ENCODE results near the gene CASP4. TPM values are rescaled to one million over a fixed set of nuclear protein-coding genes. Genes with fewer than 3 reads are reported as not detected.
A peak's percentile ranks its signal among the peaks of the same experiment; 100 is the strongest.

CASP4 gene
- total RNA-seq, 6 experiments from 2014 or later: 16.2 to 126 (median 74.8) TPM

- Histone ChIP-seq H3K36me3 (no peaks in the 10 kb centered on the region), H3K27ac (peak overlapping the region; percentile 81 to 92 (median 90)), H3K27me3 (no peaks in the 10 kb centered on the region), H3K4me1 (peaks cover 0 to 36% (median 12%) of the 10 kb centered on the region in 4 donors), H3K9me3 (no peaks in the 10 kb centered on the region), H3K4me3 (peak overlapping the region; percentile 43 to 60 (median 54))
- WGBS (ENCODE audit: insufficient coverage, low coverage, low lambda C conversion rate, missing lambda C conversion rate): 3% methylated on average over 11 of the region's 11 CpGs
- ATAC-seq (peak; percentile 22 to 52 (median 36)), DNase-seq (no peak)
- no peak for TF ChIP-seq POLR2A (IDR thresholded peaks at IDR 0.05)
- no peak for TF ChIP-seq CTCF (IDR thresholded peaks at IDR 0.05)
- intact Hi-C loops (cut with DNase I): no loop called here
These were observed 630 bp downstream of the CASP4 start for GRCh38 chr11:104967534-104968354.

GRCh38 chr11:104965735-104966134, 2.6 kb downstream of the CASP4 start:
- Histone ChIP-seq H3K27ac (no peak overlapping the region), H3K4me1 (peaks cover 0 to 42% (median 12%) of the 10 kb centered on the region in 4 donors), H3K4me3 (no peak overlapping the region), H3K27me3 (no peaks in the 10 kb centered on the region), H3K9me3 (no peaks in the 10 kb centered on the region), H3K36me3 (no peaks in the 10 kb centered on the region)
- 88% methylated on average over 5 of the region's 5 CpGs for WGBS (ENCODE audit: insufficient coverage, low coverage, low lambda C conversion rate, missing lambda C conversion rate)
- ATAC-seq: no peak
- intact Hi-C loops (cut with DNase I): no loop called here
- TF ChIP-seq CTCF (IDR thresholded peaks at IDR 0.05): no peak
- TF ChIP-seq POLR2A (IDR thresholded peaks at IDR 0.05): no peak
- no peak for DNase-seq

GRCh38 chr11:104964247-104964646, 4.1 kb downstream of the CASP4 start:
- no peak for ATAC-seq
- Histone ChIP-seq H3K27me3 (no peaks in the 10 kb centered on the region), H3K36me3 (no peaks in the 10 kb centered on the region), H3K27ac (no peak overlapping the region), H3K4me3 (no peak overlapping the region), H3K9me3 (no peaks in the 10 kb centered on the region), H3K4me1 (peaks cover 0 to 42% (median 12%) of the 10 kb centered on the region in 4 donors)
- intact Hi-C loops (cut with DNase I): no loop called here
- TF ChIP-seq CTCF (IDR thresholded peaks at IDR 0.05): no peak
- no peak for TF ChIP-seq POLR2A (IDR thresholded peaks at IDR 0.05)
- 100% methylated on average over 1 of the region's 1 CpG for WGBS (ENCODE audit: insufficient coverage, low coverage, low lambda C conversion rate, missing lambda C conversion rate)
- DNase-seq: no peak

- ATAC-seq (peak in 1 of 4 donors; percentile 55), DNase-seq (no peak)
- peaks cover 0 to 42% (median 12%) of the 10 kb centered on the region in 4 donors for H3K4me1 ChIP-seq
- H3K9me3 ChIP-seq: no peaks in the 10 kb centered on the region
- TF ChIP-seq CTCF (IDR thresholded peaks at IDR 0.05) (no peak), POLR2A (IDR thresholded peaks at IDR 0.05) (no peak)
- H3K27ac ChIP-seq: no peak overlapping the region
- H3K36me3 ChIP-seq: no peaks in the 10 kb centered on the region
- no peak overlapping the region for H3K4me3 ChIP-seq
- 28% methylated on average over 3 of the region's 3 CpGs for WGBS (ENCODE audit: insufficient coverage, low coverage, low lambda C conversion rate, missing lambda C conversion rate)
- intact Hi-C loops (cut with DNase I): no loop called here
- H3K27me3 ChIP-seq: no peaks in the 10 kb centered on the region
These were observed 5.5 kb downstream of the CASP4 start for GRCh38 chr11:104962852-104963251.
